ENCODE results near the gene DHX35. TPM values are rescaled to one million over a fixed set of nuclear protein-coding genes. Genes with fewer than 3 reads are reported as not detected.
A peak's percentile ranks its signal among the peaks of the same experiment; 100 is the strongest.

DHX35 gene
- total and polyA plus RNA-seq, 2 of the 4 experiments (the other 2 are of a cell fraction), result 9.1 to 13.5 TPM

DNA sequence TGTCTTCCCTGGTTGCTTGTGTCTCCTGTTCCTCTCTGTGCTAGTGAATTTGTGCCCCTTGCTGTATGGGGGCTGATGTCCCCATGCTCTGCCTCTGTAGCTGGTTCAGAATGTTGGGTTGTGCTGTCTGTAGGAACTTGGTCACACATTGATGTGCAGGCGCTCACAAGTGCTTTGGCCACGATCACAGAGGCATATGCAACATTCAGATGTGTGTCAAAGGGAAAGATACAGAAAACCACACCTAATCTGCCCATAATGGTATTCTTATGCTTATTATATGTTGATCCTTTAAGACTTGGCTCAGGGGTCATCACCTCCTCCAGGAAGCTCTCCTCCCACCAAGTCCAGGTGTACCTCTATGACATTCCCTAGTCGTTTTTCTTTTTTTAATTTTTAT is 17.1 kb upstream of the DHX35 start:
- TF ChIP-seq POLR2A (IDR thresholded peaks at IDR 0.05; ENCODE audit: low read depth, low read length) (no peak), RAD21 (IDR thresholded peaks at IDR 0.05; ENCODE audit: low read length) (no peak), MAFK (IDR thresholded peaks at IDR 0.05; ENCODE audit: low read depth, low read length) (no peak), RCOR1 (IDR thresholded peaks at IDR 0.05; ENCODE audit: insufficient replicate concordance, low read length) (no peak), SMC3 (IDR thresholded peaks at IDR 0.05; ENCODE audit: low read depth, low read length) (no peak), CEBPB (IDR thresholded peaks at IDR 0.05; ENCODE audit: low read depth, low read length) (no peak), MXI1 (IDR thresholded peaks at IDR 0.05; ENCODE audit: borderline replicate concordance, low read depth, low read length) (no peak), RFX5 (IDR thresholded peaks at IDR 0.05; ENCODE audit: low read depth, low read length) (no peak)
- TF ChIP-seq, protein P1, sequence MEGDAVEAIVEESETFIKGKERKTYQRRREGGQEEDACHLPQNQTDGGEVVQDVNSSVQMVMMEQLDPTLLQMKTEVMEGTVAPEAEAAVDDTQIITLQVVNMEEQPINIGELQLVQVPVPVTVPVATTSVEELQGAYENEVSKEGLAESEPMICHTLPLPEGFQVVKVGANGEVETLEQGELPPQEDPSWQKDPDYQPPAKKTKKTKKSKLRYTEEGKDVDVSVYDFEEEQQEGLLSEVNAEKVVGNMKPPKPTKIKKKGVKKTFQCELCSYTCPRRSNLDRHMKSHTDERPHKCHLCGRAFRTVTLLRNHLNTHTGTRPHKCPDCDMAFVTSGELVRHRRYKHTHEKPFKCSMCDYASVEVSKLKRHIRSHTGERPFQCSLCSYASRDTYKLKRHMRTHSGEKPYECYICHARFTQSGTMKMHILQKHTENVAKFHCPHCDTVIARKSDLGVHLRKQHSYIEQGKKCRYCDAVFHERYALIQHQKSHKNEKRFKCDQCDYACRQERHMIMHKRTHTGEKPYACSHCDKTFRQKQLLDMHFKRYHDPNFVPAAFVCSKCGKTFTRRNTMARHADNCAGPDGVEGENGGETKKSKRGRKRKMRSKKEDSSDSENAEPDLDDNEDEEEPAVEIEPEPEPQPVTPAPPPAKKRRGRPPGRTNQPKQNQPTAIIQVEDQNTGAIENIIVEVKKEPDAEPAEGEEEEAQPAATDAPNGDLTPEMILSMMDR (conservative IDR thresholded peaks at IDR 0.05; ENCODE audit: low read depth, low read length), result no peak
- TF ChIP-seq, protein P2, sequence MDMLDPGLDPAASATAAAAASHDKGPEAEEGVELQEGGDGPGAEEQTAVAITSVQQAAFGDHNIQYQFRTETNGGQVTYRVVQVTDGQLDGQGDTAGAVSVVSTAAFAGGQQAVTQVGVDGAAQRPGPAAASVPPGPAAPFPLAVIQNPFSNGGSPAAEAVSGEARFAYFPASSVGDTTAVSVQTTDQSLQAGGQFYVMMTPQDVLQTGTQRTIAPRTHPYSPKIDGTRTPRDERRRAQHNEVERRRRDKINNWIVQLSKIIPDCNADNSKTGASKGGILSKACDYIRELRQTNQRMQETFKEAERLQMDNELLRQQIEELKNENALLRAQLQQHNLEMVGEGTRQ (IDR thresholded peaks at IDR 0.05; ENCODE audit: low read depth, low read length), result no peak
- DNase-seq (no peak), ATAC-seq (ENCODE audit: low read depth) (no peak)
- no peaks in the 10 kb centered on the region for H3K4me1 ChIP-seq (ENCODE audit: control insufficient read depth, insufficient read depth, low read length)
- 0 out of 4 replicates have a peak overlapping the region, but pooled peaks of 1 of the 2 experiments have one; percentile 35 for H4K8ac ChIP-seq (ENCODE audit: low read depth in 2 of 2, low read length in 2 of 2)
- no peak overlapping the region for H2AK9ac ChIP-seq (replicated peaks; ENCODE audit: low read depth, low read length, poor library complexity)
- H2BK120ac ChIP-seq (ENCODE audit: low read depth, low read length), result no peak overlapping the region
- no peak overlapping the region for H4K5ac ChIP-seq (ENCODE audit: low read depth, low read length)
- H3K79me1 ChIP-seq (ENCODE audit: low read depth in 1 of 2, low read length in 2 of 2), result peaks cover 39 to 45% of the 10 kb centered on the region in 2 experiments
- no peaks in the 10 kb centered on the region for H3K9me3 ChIP-seq (ENCODE audit: control insufficient read depth, insufficient read depth, low read length)
- no peak overlapping the region for H3K9ac ChIP-seq (ENCODE audit: low read depth, low read length)
- H3K4ac ChIP-seq (ENCODE audit: low read depth, low read length), result no peak overlapping the region
- dilution Hi-C loops (cut with HindIII; ENCODE audit: low sequenced_read_pairs, unreplicated experiment), result no loop called here
- no peak overlapping the region for H2AFZ ChIP-seq (replicated peaks; ENCODE audit: low read length, poor library complexity)
- no peak overlapping the region for H2AK5ac ChIP-seq (ENCODE audit: low read depth, low read length)
- ChIA-PET POLR2A (ENCODE audit: unreplicated experiment) (no interaction called here), CTCF (no interaction called here)
- H3K36me3 ChIP-seq (ENCODE audit: control insufficient read depth, insufficient read depth, low read length), result peaks cover 4% of the 10 kb centered on the region
- in situ Hi-C loops (cut with MboI; ENCODE audit: low sequenced_read_pairs), result no loop called here
- no peaks in the 10 kb centered on the region for H3K27me3 ChIP-seq (ENCODE audit: control insufficient read depth, insufficient read depth, low read length)
- no TSS peak for BruUV-seq (replicated peaks)
- H3K18ac ChIP-seq (ENCODE audit: low read depth, low read length), result no peak overlapping the region
- H2BK5ac ChIP-seq (ENCODE audit: low read depth, low read length, poor library complexity, severe bottlenecking), result no peak overlapping the region
- no peak overlapping the region for H3K4me3 ChIP-seq (ENCODE audit: insufficient read depth, low read depth, low read length)
- H3K27ac ChIP-seq (ENCODE audit: insufficient read depth, low read length), result no peak overlapping the region
- H2BK20ac ChIP-seq (ENCODE audit: low read depth, low read length), result no peak overlapping the region
- intact Hi-C loops (cut with micrococcal nuclease), result no loop called here
- no peaks in the 10 kb centered on the region for H4K20me1 ChIP-seq (ENCODE audit: insufficient read depth, low read length)
- H3K56ac ChIP-seq (ENCODE audit: extremely low read depth, insufficient read depth, low read length), result no peak overlapping the region
- no peak overlapping the region for H2BK15ac ChIP-seq (ENCODE audit: low read depth, low read length)
- no CpG with 5 or more reads among the region's 3 CpGs for WGBS, 2 experiments (ENCODE audit: extremely low coverage in 2 of 2, insufficient read length in 1 of 2)
- H4K91ac ChIP-seq (ENCODE audit: insufficient read depth, low read depth, low read length), result no peak overlapping the region
- H3K14ac ChIP-seq (replicated peaks; ENCODE audit: low read depth, low read length), result no peak overlapping the region
- no peak overlapping the region for H3K23ac ChIP-seq (ENCODE audit: low read depth, low read length)
- H3K9me1 ChIP-seq (ENCODE audit: insufficient read depth, low read length), result peaks cover 12% of the 10 kb centered on the region
- H3K4me2 ChIP-seq (ENCODE audit: low read depth, low read length), result no peak overlapping the region

Data from IMR-90 (cell line).